NCI-H774 (cell line): ENCODE data around the gene RPRD1B.
A peak's percentile ranks its signal among the peaks of the same experiment; 100 is the strongest.

ENCODE experiments used
- DNase-seq: peaks from one replicate; lab custom pipeline; 2025; lab: John Stamatoyannopoulos, UW

RPRD1B gene

GRCh38 chr20:38033330-38034107, at the start of gene RPRD1B, which contains the start of gene TTI1:
RPRD1B (plus strand) TSS chr20:38033746; CDS start chr20:38033948, 202 bp downstream.
TTI1 (minus strand) TSS chr20:38033456; CDS start chr20:38013816, 19,640 bp downstream.
- DNase-seq, result peak; percentile 88

GRCh38 chr20:37984018-37984785, 49.3 kb upstream of the RPRD1B start:
- no peak for DNase-seq

- DNase-seq, result no peak
Observed at GRCh38 chr20:37986044-37986858, 47.3 kb upstream of the RPRD1B start.

- no peak for DNase-seq
Observed at GRCh38 chr20:37986873-37987601, 46.5 kb upstream of the RPRD1B start.

- DNase-seq, result no peak
Observed at GRCh38 chr20:37987602-37988290, 45.8 kb upstream of the RPRD1B start.

- no peak for DNase-seq
Observed at GRCh38 chr20:37988306-37988954, 45.1 kb upstream of the RPRD1B start.

GRCh38 chr20:37989601-37990295, 43.8 kb upstream of the RPRD1B start:
- DNase-seq, result no peak

GRCh38 chr20:37990571-37991151, 42.9 kb upstream of the RPRD1B start:
- no peak for DNase-seq

- no peak for DNase-seq
Observed at GRCh38 chr20:37991157-37991866, 42.2 kb upstream of the RPRD1B start.

GRCh38 chr20:37991908-37992307, 41.6 kb upstream of the RPRD1B start:
- no peak for DNase-seq

- no peak for DNase-seq
Observed at GRCh38 chr20:37992802-37993409, 40.6 kb upstream of the RPRD1B start.

GRCh38 chr20:37994512-37994911, 39.0 kb upstream of the RPRD1B start:
- no peak for DNase-seq

GRCh38 chr20:37995856-37996605, 37.5 kb upstream of the RPRD1B start:
- no peak for DNase-seq

- DNase-seq, result no peak
Observed at GRCh38 chr20:37997516-37997915, 36.0 kb upstream of the RPRD1B start.

- no peak for DNase-seq
Observed at GRCh38 chr20:37999526-38000263, 33.9 kb upstream of the RPRD1B start.

GRCh38 chr20:38000293-38000692, 33.3 kb upstream of the RPRD1B start:
- no peak for DNase-seq
